K562 (cell line): ENCODE measurements around the gene ZSWIM4. TPM values are rescaled to one million over a fixed set of nuclear protein-coding genes. Genes with fewer than 3 reads are reported as not detected.

ENCODE experiments used
- CC2D1A ChIP-seq: fragments of 450-650 bp; IDR thresholded peaks from 2 replicates; pipeline ENCODE4 v1.6.1; 2017; ENCODE audit warnings: mild to moderate bottlenecking
- FOXK2 ChIP-seq, 2 experiments: fragments of 450-650 bp; IDR thresholded peaks in 1 of 2; conservative IDR thresholded peaks in 1 of 2; 2 replicates each; pipeline ENCODE4 v1.6.1; 2016; ENCODE audit warnings: low read depth in 2 of 2, mild to moderate bottlenecking in 1 of 2
- GTF2A2 ChIP-seq: IDR thresholded peaks from 2 replicates; pipeline ENCODE4 v1.6.1; 2016; ENCODE audit warnings: mild to moderate bottlenecking, missing genetic modification characterization, missing compliant biosample characterization
- HNRNPLL ChIP-seq: fragments of 200-400 bp; formaldehyde crosslinking; IDR thresholded peaks from 2 replicates; pipeline ENCODE4 v1.6.1; 2017; ENCODE audit warnings: low read length, low read depth, mild to moderate bottlenecking; ENCODE audit not compliant: poor library complexity, severe bottlenecking
- NR4A1 ChIP-seq, 2 experiments: fragments of 250-450 bp in 1 of 2; fragments of 450-650 bp in 1 of 2; sonication (Bioruptor Pico) in 1 of 2; IDR thresholded peaks; 2 replicates each; pipeline versions ENCODE4 v1.4.0 to v1.6.1; 2016 to 2020; ENCODE audit warnings: mild to moderate bottlenecking in 2 of 2, missing compliant biosample characterization in 1 of 2, missing genetic modification characterization in 1 of 2, moderate library complexity in 1 of 2
- RBM22 ChIP-seq: fragments of 200-400 bp; formaldehyde crosslinking; IDR thresholded peaks from 2 replicates; pipeline ENCODE4 v1.6.1; 2018; ENCODE audit warnings: low read length, low read depth; ENCODE audit not compliant: poor library complexity, severe bottlenecking
- ZNF717 ChIP-seq: fragments of 250-450 bp; sonication (Bioruptor Pico); IDR thresholded peaks from 2 replicates; pipeline ENCODE4 v1.5.0; 2021
- polyA plus RNA-seq, 8 experiments: library from polyadenylated mRNA; depleted of rRNA in 4 of 8; stranded (reverse) in 5 of 8; unstranded in 3 of 8; fragments of >200 nt; fragmentation: Nextera tagmentation in 2 of 8; fragmentation: Illumina TruSeq in 1 of 8; extraction: Ambion mirVana in 2 of 8; extraction: Trizol in 1 of 8; gene quantifications; 2 replicates each; pipeline versions ENCODE4 v1.2.1 to v1.2.3, GENCODE V29; 2011 to 2014; ENCODE audit warnings: inconsistent platforms in 1 of 8, missing spikeins in 1 of 8
- total RNA-seq, 7 experiments: library from RNA; depleted of rRNA in 6 of 7; stranded (reverse); fragments of >200 nt in 6 of 7; fragmentation: Illumina TruSeq in 2 of 7; extraction: Trizol in 2 of 7; gene quantifications; 2 replicates each; pipeline versions ENCODE4 v1.2.1 to v1.2.3, GENCODE V29; 2011 to 2021; ENCODE audit warnings: low replicate concordance in 1 of 7
- TF ChIP-seq, protein P1 (sequence below), 2 experiments: fragments of 450-650 bp; formaldehyde crosslinking in 1 of 2; IDR thresholded peaks; 2 replicates each; pipeline versions ENCODE4 v1.4.0 to v1.6.1; 2014 to 2020; ENCODE audit warnings: mild to moderate bottlenecking in 2 of 2, borderline replicate concordance in 1 of 2, low read depth in 1 of 2
- TF ChIP-seq, protein P2 (sequence below): fragments of 200-800 bp; sonication (Bioruptor generic); IDR thresholded peaks from 2 replicates; pipeline ENCODE4 v1.6.1; 2016; ENCODE audit warnings: missing genetic modification characterization, missing compliant biosample characterization
- TF ChIP-seq, protein P3 (sequence below): IDR thresholded peaks from 2 replicates; pipeline ENCODE4 v1.6.1; 2014; ENCODE audit warnings: antibody characterized with exemption

Gene ZSWIM4
- total and polyA plus RNA-seq, 9 of the 15 experiments (the other 6 are each of a cell fraction or from before 2014, with no cell fraction given), result 0.25 to 3.7 (median 0.79) TPM; not detected in 2

DNA sequence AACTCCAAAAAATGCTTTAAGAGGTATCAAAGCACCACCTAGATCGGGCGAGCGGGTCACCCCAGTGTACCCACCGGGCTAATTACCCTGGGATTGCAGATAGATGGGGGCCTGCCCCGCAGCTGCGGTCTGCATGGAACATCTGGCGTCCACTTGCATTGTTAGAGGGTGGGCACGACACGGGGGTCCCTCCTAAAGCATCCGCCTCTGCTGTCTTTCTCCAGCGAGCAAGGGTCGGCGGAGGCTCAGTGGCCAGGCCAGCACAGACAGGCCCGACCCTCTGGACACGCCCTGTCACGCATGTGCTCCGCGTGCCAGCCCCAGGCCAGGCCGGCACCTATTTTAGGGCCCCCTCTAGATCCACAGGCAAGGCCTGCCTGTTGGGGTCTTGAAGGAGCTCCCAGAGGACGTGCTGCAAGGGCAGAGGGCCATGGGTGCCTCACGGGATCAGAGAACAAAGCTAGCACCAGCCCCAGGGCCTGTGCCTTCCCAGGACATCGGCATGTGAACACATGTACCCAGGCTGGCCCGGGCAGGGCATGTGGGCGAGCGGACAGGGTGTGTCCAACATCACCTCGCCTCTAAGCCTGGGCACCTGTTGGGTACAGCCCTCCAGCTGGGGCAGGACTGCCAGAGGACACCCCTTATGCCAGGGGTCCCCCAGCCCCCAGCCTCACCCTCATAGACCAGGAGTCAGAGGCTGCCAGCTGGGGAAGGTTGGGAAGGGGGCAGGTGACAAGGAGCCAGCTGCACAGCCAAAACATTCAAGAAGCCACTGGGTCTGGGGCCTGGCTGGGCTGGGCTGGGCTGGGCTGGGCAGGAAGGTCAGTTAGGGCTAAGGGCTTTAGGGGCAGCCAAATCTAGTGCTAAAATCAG is 46.1 kb downstream of the ZSWIM4 start (continued):
- TF ChIP-seq, protein P1, sequence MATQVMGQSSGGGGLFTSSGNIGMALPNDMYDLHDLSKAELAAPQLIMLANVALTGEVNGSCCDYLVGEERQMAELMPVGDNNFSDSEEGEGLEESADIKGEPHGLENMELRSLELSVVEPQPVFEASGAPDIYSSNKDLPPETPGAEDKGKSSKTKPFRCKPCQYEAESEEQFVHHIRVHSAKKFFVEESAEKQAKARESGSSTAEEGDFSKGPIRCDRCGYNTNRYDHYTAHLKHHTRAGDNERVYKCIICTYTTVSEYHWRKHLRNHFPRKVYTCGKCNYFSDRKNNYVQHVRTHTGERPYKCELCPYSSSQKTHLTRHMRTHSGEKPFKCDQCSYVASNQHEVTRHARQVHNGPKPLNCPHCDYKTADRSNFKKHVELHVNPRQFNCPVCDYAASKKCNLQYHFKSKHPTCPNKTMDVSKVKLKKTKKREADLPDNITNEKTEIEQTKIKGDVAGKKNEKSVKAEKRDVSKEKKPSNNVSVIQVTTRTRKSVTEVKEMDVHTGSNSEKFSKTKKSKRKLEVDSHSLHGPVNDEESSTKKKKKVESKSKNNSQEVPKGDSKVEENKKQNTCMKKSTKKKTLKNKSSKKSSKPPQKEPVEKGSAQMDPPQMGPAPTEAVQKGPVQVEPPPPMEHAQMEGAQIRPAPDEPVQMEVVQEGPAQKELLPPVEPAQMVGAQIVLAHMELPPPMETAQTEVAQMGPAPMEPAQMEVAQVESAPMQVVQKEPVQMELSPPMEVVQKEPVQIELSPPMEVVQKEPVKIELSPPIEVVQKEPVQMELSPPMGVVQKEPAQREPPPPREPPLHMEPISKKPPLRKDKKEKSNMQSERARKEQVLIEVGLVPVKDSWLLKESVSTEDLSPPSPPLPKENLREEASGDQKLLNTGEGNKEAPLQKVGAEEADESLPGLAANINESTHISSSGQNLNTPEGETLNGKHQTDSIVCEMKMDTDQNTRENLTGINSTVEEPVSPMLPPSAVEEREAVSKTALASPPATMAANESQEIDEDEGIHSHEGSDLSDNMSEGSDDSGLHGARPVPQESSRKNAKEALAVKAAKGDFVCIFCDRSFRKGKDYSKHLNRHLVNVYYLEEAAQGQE (IDR thresholded peaks at IDR 0.05; ENCODE audit: borderline replicate concordance), result no peak
- TF ChIP-seq, protein P1 (CRISPR knock-in tag; IDR thresholded peaks at IDR 0.05; ENCODE audit: low read depth), result no peak
- TF ChIP-seq RBM22, result peak; percentile 81
- TF ChIP-seq CC2D1A, result no peak
- TF ChIP-seq FOXK2 (conservative IDR thresholded peaks at IDR 0.05 in 1 of 2, IDR thresholded peaks at IDR 0.05 in 1 of 2; ENCODE audit: low read depth in 2 of 2), result no peak
- TF ChIP-seq, protein P2, sequence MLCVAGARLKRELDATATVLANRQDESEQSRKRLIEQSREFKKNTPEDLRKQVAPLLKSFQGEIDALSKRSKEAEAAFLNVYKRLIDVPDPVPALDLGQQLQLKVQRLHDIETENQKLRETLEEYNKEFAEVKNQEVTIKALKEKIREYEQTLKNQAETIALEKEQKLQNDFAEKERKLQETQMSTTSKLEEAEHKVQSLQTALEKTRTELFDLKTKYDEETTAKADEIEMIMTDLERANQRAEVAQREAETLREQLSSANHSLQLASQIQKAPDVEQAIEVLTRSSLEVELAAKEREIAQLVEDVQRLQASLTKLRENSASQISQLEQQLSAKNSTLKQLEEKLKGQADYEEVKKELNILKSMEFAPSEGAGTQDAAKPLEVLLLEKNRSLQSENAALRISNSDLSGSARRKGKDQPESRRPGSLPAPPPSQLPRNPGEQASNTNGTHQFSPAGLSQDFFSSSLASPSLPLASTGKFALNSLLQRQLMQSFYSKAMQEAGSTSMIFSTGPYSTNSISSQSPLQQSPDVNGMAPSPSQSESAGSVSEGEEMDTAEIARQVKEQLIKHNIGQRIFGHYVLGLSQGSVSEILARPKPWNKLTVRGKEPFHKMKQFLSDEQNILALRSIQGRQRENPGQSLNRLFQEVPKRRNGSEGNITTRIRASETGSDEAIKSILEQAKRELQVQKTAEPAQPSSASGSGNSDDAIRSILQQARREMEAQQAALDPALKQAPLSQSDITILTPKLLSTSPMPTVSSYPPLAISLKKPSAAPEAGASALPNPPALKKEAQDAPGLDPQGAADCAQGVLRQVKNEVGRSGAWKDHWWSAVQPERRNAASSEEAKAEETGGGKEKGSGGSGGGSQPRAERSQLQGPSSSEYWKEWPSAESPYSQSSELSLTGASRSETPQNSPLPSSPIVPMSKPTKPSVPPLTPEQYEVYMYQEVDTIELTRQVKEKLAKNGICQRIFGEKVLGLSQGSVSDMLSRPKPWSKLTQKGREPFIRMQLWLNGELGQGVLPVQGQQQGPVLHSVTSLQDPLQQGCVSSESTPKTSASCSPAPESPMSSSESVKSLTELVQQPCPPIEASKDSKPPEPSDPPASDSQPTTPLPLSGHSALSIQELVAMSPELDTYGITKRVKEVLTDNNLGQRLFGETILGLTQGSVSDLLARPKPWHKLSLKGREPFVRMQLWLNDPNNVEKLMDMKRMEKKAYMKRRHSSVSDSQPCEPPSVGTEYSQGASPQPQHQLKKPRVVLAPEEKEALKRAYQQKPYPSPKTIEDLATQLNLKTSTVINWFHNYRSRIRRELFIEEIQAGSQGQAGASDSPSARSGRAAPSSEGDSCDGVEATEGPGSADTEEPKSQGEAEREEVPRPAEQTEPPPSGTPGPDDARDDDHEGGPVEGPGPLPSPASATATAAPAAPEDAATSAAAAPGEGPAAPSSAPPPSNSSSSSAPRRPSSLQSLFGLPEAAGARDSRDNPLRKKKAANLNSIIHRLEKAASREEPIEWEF (CRISPR knock-in tag), result no peak
- TF ChIP-seq ZNF717, result no peak
- TF ChIP-seq HNRNPLL, result no peak
- no peak for TF ChIP-seq NR4A1 (CRISPR knock-in tag; IDR thresholded peaks at IDR 0.05)
- TF ChIP-seq NR4A1 (tag; IDR thresholded peaks at IDR 0.05), result no peak
- TF ChIP-seq GTF2A2 (tag), result no peak
- TF ChIP-seq, protein P3, sequence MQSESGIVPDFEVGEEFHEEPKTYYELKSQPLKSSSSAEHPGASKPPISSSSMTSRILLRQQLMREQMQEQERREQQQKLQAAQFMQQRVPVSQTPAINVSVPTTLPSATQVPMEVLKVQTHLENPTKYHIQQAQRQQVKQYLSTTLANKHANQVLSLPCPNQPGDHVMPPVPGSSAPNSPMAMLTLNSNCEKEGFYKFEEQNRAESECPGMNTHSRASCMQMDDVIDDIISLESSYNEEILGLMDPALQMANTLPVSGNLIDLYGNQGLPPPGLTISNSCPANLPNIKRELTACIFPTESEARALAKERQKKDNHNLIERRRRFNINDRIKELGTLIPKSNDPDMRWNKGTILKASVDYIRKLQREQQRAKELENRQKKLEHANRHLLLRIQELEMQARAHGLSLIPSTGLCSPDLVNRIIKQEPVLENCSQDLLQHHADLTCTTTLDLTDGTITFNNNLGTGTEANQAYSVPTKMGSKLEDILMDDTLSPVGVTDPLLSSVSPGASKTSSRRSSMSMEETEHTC, result no peak
